H1 (cell line): ENCODE data around the gene CDC25C. TPM values are rescaled to one million over a fixed set of nuclear protein-coding genes. Genes with fewer than 3 reads are reported as not detected.
A peak's percentile ranks its signal among the peaks of the same experiment; 100 is the strongest.

ENCODE experiments used
- CTCF ChIA-PET: fragments of 300-600 bp; sonication (Branson Sonifier 250); formaldehyde crosslinking; loops from one replicate; lab custom pipeline; 2021; ENCODE audit not compliant: partially characterized antibody; lab: Charles Lee
- POLR2A ChIA-PET: fragments of 300-600 bp; sonication (Branson Sonifier 250); formaldehyde crosslinking; loops from one replicate; lab custom pipeline; 2021; ENCODE audit warnings: inconsistent platforms; ENCODE audit not compliant: partially characterized antibody; lab: Charles Lee
- DNase-seq, 2 experiments: peaks; one replicate each; pipeline versions ENCODE4 v3.0.0 to v3.0.0-alpha.2; 2010 to 2022; ENCODE audit warnings: low spot score in 2 of 2, low read depth in 1 of 2, mixed read lengths in 1 of 2
- FAIRE-seq: peaks from 2 replicates; lab custom pipeline; 2011; peaks lifted over from hg19 to GRCh38; lab: Jason Lieb, UNC
- H2AFZ ChIP-seq: 2 replicates; pipeline ENCODE4 v1.8.1; 2012; ENCODE audit warnings: low read length, inconsistent platforms
- H2AK5ac ChIP-seq: 2 replicates; pipeline ENCODE4 v1.6.1; 2013; ENCODE audit warnings: low read depth, low read length
- H2BK120ac ChIP-seq: replicated peaks from 2 replicates; pipeline ENCODE3; 2013; ENCODE audit warnings: low read depth, low read length, inconsistent platforms
- H2BK12ac ChIP-seq: 2 replicates; pipeline ENCODE4 v1.6.1; 2013; ENCODE audit warnings: low read depth, low read length
- H2BK15ac ChIP-seq: 2 replicates; pipeline ENCODE4 v1.6.1; 2013; ENCODE audit warnings: low read length
- H2BK20ac ChIP-seq: 2 replicates; pipeline ENCODE4 v1.6.1; 2013; ENCODE audit warnings: low read length
- H2BK5ac ChIP-seq: 2 replicates; pipeline ENCODE4 v1.6.1; 2013; ENCODE audit warnings: low read depth, low read length
- H3K14ac ChIP-seq: 2 replicates; pipeline ENCODE4 v1.6.1; 2013; ENCODE audit warnings: inconsistent platforms; ENCODE audit not compliant: insufficient read length
- H3K18ac ChIP-seq: 2 replicates; pipeline ENCODE4 v1.6.1; 2013; ENCODE audit warnings: low read length; ENCODE audit errors: extremely low read depth
- H3K23ac ChIP-seq: 2 replicates; pipeline ENCODE4 v1.6.1; 2013; ENCODE audit warnings: inconsistent platforms; ENCODE audit not compliant: insufficient read length
- H3K23me2 ChIP-seq: 2 replicates; pipeline ENCODE4 v1.6.1; 2013; ENCODE audit warnings: low read depth, low read length
- H3K27ac ChIP-seq: 2 replicates; pipeline ENCODE4 v1.6.1; 2011; ENCODE audit warnings: low read depth, low read length, inconsistent platforms
- H3K27me3 ChIP-seq, 4 experiments: replicated peaks in 1 of 4; 1 replicate in 1 of 4; 2 replicates in 3 of 4; pipeline versions ENCODE4 v1.6.1 to v1.8.1; 2011 to 2013; ENCODE audit warnings: low read length in 3 of 4, mild to moderate bottlenecking in 3 of 4, inconsistent platforms in 2 of 4, mixed read lengths in 2 of 4, moderate library complexity in 1 of 4; ENCODE audit not compliant: control insufficient read depth in 3 of 4, insufficient read depth in 3 of 4; ENCODE audit errors: extremely low read depth in 1 of 4
- H3K36me3 ChIP-seq, 4 experiments: 2 replicates each; pipeline versions ENCODE4 v1.6.1 to v1.8.1; 2011 to 2013; ENCODE audit warnings: mild to moderate bottlenecking in 4 of 4, low read length in 3 of 4, moderate library complexity in 2 of 4, control low read depth in 1 of 4, inconsistent platforms in 1 of 4; ENCODE audit not compliant: insufficient read depth in 4 of 4, control insufficient read depth in 2 of 4
- H3K4ac ChIP-seq: replicated peaks from 2 replicates; pipeline ENCODE3; 2013; ENCODE audit warnings: low read length, low read depth, mixed read lengths, inconsistent platforms; ENCODE audit not compliant: insufficient read length
- H3K4me1 ChIP-seq, 4 experiments: replicated peaks in 1 of 4; 1 replicate in 1 of 4; 2 replicates in 3 of 4; pipeline versions ENCODE4 v1.6.1 to v1.8.1; 2011 to 2013; ENCODE audit warnings: low read length in 3 of 4, inconsistent platforms in 2 of 4, mixed read lengths in 1 of 4; ENCODE audit not compliant: insufficient read depth in 4 of 4, control insufficient read depth in 3 of 4
- H3K4me2 ChIP-seq, 2 experiments: 2 replicates each; pipeline versions ENCODE4 v1.6.1 to v1.8.1; 2011 to 2013; ENCODE audit warnings: low read depth in 2 of 2, low read length in 2 of 2, control low read depth in 1 of 2, inconsistent platforms in 1 of 2, mild to moderate bottlenecking in 1 of 2; ENCODE audit not compliant: insufficient read depth in 1 of 2
- H3K4me3 ChIP-seq, 4 experiments: fragments of 200-600, 300-600 bp in 1 of 4; sonication (generic), shearing (Covaris generic), sonication (Bioruptor Twin) in 1 of 4; 2 replicates each; pipeline versions ENCODE4 v1.5.1 to v1.8.1; 2011 to 2016; ENCODE audit warnings: low read length in 4 of 4, low read depth in 3 of 4, control low read depth in 2 of 4, inconsistent platforms in 2 of 4, mild to moderate bottlenecking in 2 of 4, mixed read lengths in 1 of 4, moderate library complexity in 1 of 4; ENCODE audit not compliant: insufficient read depth in 2 of 4; ENCODE audit errors: extremely low read depth in 1 of 4
- H3K56ac ChIP-seq: replicated peaks from 2 replicates; pipeline ENCODE3; 2013; ENCODE audit warnings: low read depth, mild to moderate bottlenecking, mixed read lengths, low read length, inconsistent platforms; ENCODE audit not compliant: insufficient read length
- H3K79me1 ChIP-seq: 2 replicates; pipeline ENCODE4 v1.6.1; 2013; ENCODE audit warnings: low read depth, low read length, control low read depth
- H3K79me2 ChIP-seq, 2 experiments: 2 replicates each; pipeline versions ENCODE4 v1.6.1 to v1.8.1; 2012 to 2013; ENCODE audit warnings: low read length in 2 of 2, mild to moderate bottlenecking in 2 of 2, inconsistent platforms in 1 of 2; ENCODE audit not compliant: insufficient read depth in 2 of 2, control insufficient read depth in 1 of 2
- H3K9ac ChIP-seq, 4 experiments: replicated peaks in 1 of 4; 1 replicate in 1 of 4; 2 replicates in 3 of 4; pipeline versions ENCODE4 v1.6.1 to v1.8.1; 2011 to 2013; ENCODE audit warnings: low read depth in 3 of 4, low read length in 3 of 4, control low read depth in 2 of 4, mild to moderate bottlenecking in 2 of 4, moderate library complexity in 2 of 4, inconsistent platforms in 1 of 4; ENCODE audit errors: extremely low read depth in 1 of 4
- H3K9me3 ChIP-seq, 2 experiments: 2 replicates each; pipeline versions ENCODE4 v1.6.1 to v1.8.1; 2012 to 2013; ENCODE audit warnings: mild to moderate bottlenecking in 2 of 2, moderate library complexity in 2 of 2, control low read depth in 1 of 2, inconsistent platforms in 1 of 2, low read depth in 1 of 2, low read length in 1 of 2, mixed read lengths in 1 of 2; ENCODE audit not compliant: insufficient read depth in 2 of 2
- H4K20me1 ChIP-seq, 2 experiments: replicated peaks in 1 of 2; 2 replicates each; pipeline versions ENCODE3 to v1.8.1; 2011 to 2013; ENCODE audit warnings: inconsistent platforms in 2 of 2, low read length in 2 of 2, mild to moderate bottlenecking in 1 of 2; ENCODE audit not compliant: insufficient read depth in 2 of 2, control insufficient read depth in 1 of 2
- H4K5ac ChIP-seq: 2 replicates; pipeline ENCODE4 v1.6.1; 2013; ENCODE audit warnings: low read length, low read depth, mixed read lengths, inconsistent platforms; ENCODE audit not compliant: insufficient read length
- H4K8ac ChIP-seq: 2 replicates; pipeline ENCODE4 v1.8.0; 2013; ENCODE audit warnings: mild to moderate bottlenecking, moderate library complexity, low read length, inconsistent platforms; ENCODE audit not compliant: insufficient read depth; ENCODE audit errors: extremely low read depth
- H4K91ac ChIP-seq: replicated peaks from 2 replicates; pipeline ENCODE3; 2013; ENCODE audit warnings: low read length, mixed read lengths, inconsistent platforms; ENCODE audit not compliant: insufficient read length
- ASH2L ChIP-seq: fragments of 200-600, 300-600 bp; sonication (generic); IDR thresholded peaks from one replicate; pipeline ENCODE4 v1.7.1; 2017; ENCODE audit warnings: low read length
- CBX5 ChIP-seq: fragments of 300-800, 300-1000 bp; sonication (generic); IDR thresholded peaks from 2 replicates; pipeline ENCODE4 v1.7.1; 2016; ENCODE audit warnings: antibody characterized with exemption, low read length, low read depth
- EZH2 ChIP-seq: fragments of 200-600 bp; sonication (generic); IDR thresholded peaks from 2 replicates; pipeline ENCODE4 v1.7.1; 2012; ENCODE audit warnings: low read depth, mild to moderate bottlenecking, moderate library complexity, low read length, inconsistent platforms; ENCODE audit not compliant: severe bottlenecking
- KDM4A ChIP-seq: IDR thresholded peaks from one replicate; pipeline ENCODE4 v1.7.1; 2012; ENCODE audit warnings: low read depth, mild to moderate bottlenecking, moderate library complexity, low read length, inconsistent platforms; ENCODE audit not compliant: severe bottlenecking
- PHF8 ChIP-seq: fragments of 200-600 bp; sonication (generic); conservative IDR thresholded peaks from 2 replicates; pipeline ENCODE4 v1.7.1; 2012; ENCODE audit warnings: low read depth, mild to moderate bottlenecking, inconsistent platforms, low read length, moderate library complexity
- SUZ12 ChIP-seq: fragments of 200-600 bp; sonication (generic); IDR thresholded peaks from 2 replicates; pipeline ENCODE4 v1.6.1; 2012; ENCODE audit warnings: mild to moderate bottlenecking, inconsistent platforms, low read length, moderate library complexity, mixed read lengths
- TEAD4 ChIP-seq: IDR thresholded peaks from 2 replicates; pipeline ENCODE4 v1.6.1; 2012; ENCODE audit warnings: low read depth, low read length, inconsistent platforms, mixed read lengths
- WGBS, 2 experiments: shearing (Covaris generic) in 1 of 2; methylation state at CpG; one replicate each; pipeline versions ENCODE4 v1.1.6 to v1.1.7; 2013 to 2015; ENCODE audit warnings: low lambda C conversion rate in 2 of 2, mixed read lengths in 2 of 2, inconsistent platforms in 1 of 2, low coverage in 1 of 2, missing lambda C conversion rate in 1 of 2; ENCODE audit not compliant: insufficient replicate concordance in 2 of 2, insufficient coverage in 1 of 2, insufficient read length in 1 of 2; ENCODE audit errors: extremely low coverage in 1 of 2, missing lambda C conversion rate in 1 of 2; 5-methylcytosine and 5-hydroxymethylcytosine counted together
- polyA plus RNA-seq, 7 experiments: library from polyadenylated mRNA; depleted of rRNA in 3 of 7; stranded (reverse) in 5 of 7; unstranded in 2 of 7; fragments of >200 nt in 5 of 7; fragments of 200-250 nt in 2 of 7; gene quantifications; 1 replicate in 5 of 7; 2 replicates in 1 of 7; 4 replicates in 1 of 7; pipeline versions ENCODE4 v1.2.1 to v1.2.3, GENCODE V29; 2011 to 2013; ENCODE audit warnings: missing spikeins in 2 of 7, mixed read lengths in 2 of 7
- total RNA-seq: library from RNA; stranded (reverse); fragmentation: NEBNext Ultra II Directional; extraction: Animal tissue kit (Norgen Biotek cat#: 25700); gene quantifications from 2 replicates; pipeline ENCODE4 v1.2.1, GENCODE V29; 2021
- TF ChIP-seq, protein P1 (sequence below): IDR thresholded peaks from 2 replicates; pipeline ENCODE4 v1.6.1; 2011; ENCODE audit warnings: low read length, improper control_type of control experiment

Gene CDC25C
- total and polyA plus RNA-seq, 2 of the 8 experiments (the other 6 are each of a cell fraction or from before 2014, with no cell fraction given), result 18.4 to 20.8 TPM

DNA sequence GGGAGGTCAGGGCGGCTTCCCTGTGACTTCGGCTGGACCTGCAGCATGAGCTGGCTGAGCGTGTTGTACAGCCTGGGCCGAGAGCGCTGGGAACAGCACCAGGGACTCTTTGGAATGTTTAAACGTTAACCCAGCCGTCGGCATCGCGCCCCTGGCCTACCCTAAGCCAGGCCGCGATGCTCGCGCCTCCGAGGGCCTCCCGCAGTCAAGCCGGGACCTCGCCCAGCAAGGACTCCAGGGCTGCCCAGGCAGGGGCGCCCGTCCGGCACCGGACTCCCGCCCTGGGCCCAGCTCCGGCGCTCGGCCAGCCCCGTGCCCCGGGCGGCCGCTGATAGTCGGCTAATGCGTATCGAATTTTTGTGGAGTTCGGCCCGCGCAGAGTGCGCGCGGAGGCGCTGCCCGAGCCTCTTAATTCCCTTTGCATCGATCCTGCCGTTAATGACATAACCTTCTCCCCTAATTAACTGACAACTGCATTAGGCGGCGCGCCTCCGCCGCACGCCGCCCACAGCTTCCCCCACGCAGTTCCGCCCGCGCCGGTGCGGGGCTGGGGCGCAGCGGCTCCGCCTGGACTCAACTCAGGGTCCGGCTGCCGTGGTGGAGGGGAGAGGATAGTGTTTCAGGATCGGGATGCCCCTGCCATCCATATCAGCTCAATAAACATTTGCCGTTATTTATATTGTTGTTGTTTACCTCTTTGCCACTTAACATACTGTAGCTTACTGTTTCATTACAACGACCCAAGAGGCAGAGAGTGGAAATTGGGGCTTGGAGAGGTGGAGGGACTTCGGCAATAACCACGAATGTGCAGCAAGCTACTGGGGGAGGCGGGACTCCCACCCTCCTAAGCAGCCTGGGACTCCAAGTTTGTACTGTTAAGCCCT lies 89.7 kb downstream of the CDC25C start:
- Histone ChIP-seq H3K56ac (no peak overlapping the region), H4K20me1 (no peaks in the 10 kb centered on the region), H2BK5ac (no peak overlapping the region), H2BK120ac (no peak overlapping the region), H3K14ac (no peak overlapping the region), H3K9me3 (no peaks in the 10 kb centered on the region), H4K91ac (no peak overlapping the region), H3K4me3 (peak overlapping the region; percentile 29 to 61 (median 45)), H3K27ac (no peak overlapping the region), H3K9ac (peak overlapping the region in 1 of 4 experiments; percentile 63; a peak in 2 of 7 replicates), H3K36me3 (no peaks in the 10 kb centered on the region), H3K18ac (no peak overlapping the region; the same call in 1 of the 2 replicates), H3K27me3 (peaks cover 9 to 26% (median 23%) of the 10 kb centered on the region in 4 experiments), H2BK12ac (no peak overlapping the region), H2BK20ac (no peak overlapping the region), H3K23me2 (peaks cover 5% of the 10 kb centered on the region), H3K23ac (no peak overlapping the region), H2AFZ (peak overlapping the region; percentile 26; the same call in 1 of the 2 replicates), H2BK15ac (no peak overlapping the region), H4K5ac (no peak overlapping the region), H3K4me2 (peak overlapping the region; percentile 64 to 92), H3K4me1 (peaks cover 0 to 6% (median 4%) of the 10 kb centered on the region in 4 experiments; a peak in 5 of 7 replicates), H4K8ac (0 out of 2 replicates have a peak overlapping the region, but pooled peaks have one; percentile 28), H3K4ac (no peak overlapping the region), H3K79me2 (no peaks in the 10 kb centered on the region), H2AK5ac (no peak overlapping the region), H3K79me1 (no peaks in the 10 kb centered on the region)
- TF ChIP-seq KDM4A (peak; percentile 59), ASH2L (peak; percentile 24), TEAD4 (peak; percentile 3; the same call in 1 of the 2 replicates), SUZ12 (peak; percentile 61; the same call in 1 of the 2 replicates), CBX5 (no peak), PHF8 (0 out of 2 replicates have a peak, but pooled peaks have one; percentile 21), EZH2 (peak; percentile 59)
- TF ChIP-seq, protein P1, sequence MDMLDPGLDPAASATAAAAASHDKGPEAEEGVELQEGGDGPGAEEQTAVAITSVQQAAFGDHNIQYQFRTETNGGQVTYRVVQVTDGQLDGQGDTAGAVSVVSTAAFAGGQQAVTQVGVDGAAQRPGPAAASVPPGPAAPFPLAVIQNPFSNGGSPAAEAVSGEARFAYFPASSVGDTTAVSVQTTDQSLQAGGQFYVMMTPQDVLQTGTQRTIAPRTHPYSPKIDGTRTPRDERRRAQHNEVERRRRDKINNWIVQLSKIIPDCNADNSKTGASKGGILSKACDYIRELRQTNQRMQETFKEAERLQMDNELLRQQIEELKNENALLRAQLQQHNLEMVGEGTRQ, result no peak
- DNase-seq (peak in 1 of 2 experiments; percentile 70), FAIRE-seq (no peak)
- CTCF ChIA-PET, result interaction anchor here (0.7 to 11.8 kb wide), 6 partner anchors 10 to 33 kb away, joined by 3 to 112 read pairs (median 5); partner anchors contain the start of gene GFRA3
- POLR2A ChIA-PET, result interaction anchor here (0.8 to 2.2 kb wide), 6 partner anchors 10 to 111 kb away, joined by 3 to 9 read pairs (median 4); partner anchors contain the start of genes CDC23 and FAM53C
- WGBS, 2 experiments, result 37% methylated on average over 60 of the region's 67 CpGs; no CpG with 5 or more reads in 1 of the 2 experiments
